GM21576 (cell line): ENCODE data around the gene SFTA2.

Source experiments
- ATAC-seq: cut with Tn5 transposase; IDR thresholded peaks from one replicate; pipeline ENCODE4 v1.9.1; 2021; ENCODE audit warnings: mild to moderate bottlenecking, moderate library complexity; ENCODE audit not compliant: unreplicated experiment

SFTA2 gene

DNA sequence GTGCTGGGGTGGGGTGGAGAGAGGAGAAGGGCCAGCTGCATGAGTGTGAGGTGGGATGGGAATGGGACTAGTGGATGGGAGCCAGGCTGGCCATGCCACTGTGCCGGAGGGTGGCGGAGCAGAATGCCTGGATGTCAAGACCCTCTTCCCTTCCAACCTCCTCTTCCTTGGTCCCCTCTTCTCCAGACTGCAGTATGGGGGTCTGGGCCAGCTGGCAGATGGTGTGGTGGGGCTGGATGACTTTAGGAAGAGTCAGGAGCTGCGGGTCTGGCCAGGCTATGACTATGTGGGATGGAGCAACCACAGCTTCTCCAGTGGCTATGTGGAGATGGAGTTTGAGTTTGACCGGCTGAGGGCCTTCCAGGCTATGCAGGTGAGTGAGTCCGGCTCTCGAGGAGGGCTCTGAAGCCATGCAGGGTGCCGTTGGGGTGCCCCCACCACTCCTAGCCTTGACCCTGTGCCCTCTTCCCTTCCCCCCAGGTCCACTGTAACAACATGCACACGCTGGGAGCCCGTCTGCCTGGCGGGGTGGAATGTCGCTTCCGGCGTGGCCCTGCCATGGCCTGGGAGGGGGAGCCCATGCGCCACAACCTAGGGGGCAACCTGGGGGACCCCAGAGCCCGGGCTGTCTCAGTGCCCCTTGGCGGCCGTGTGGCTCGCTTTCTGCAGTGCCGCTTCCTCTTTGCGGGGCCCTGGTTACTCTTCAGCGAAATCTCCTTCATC is 40.0 kb downstream of the SFTA2 start:
- ATAC-seq: no peak

DNA sequence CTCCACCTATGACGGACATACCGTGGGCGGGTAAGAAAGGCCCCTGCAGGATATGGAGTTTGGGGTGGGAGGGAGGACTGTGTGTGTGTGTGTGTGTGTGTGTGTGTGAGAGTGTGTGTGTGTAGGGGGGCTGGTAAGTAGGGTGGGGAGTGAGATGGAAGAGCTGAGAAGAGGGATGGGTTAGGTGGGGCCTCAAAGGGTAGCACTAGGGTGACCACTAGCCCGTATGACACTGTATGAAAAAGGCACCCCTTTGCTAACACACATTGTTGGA is 40.6 kb downstream of the SFTA2 start:
- ATAC-seq: no peak

DNA sequence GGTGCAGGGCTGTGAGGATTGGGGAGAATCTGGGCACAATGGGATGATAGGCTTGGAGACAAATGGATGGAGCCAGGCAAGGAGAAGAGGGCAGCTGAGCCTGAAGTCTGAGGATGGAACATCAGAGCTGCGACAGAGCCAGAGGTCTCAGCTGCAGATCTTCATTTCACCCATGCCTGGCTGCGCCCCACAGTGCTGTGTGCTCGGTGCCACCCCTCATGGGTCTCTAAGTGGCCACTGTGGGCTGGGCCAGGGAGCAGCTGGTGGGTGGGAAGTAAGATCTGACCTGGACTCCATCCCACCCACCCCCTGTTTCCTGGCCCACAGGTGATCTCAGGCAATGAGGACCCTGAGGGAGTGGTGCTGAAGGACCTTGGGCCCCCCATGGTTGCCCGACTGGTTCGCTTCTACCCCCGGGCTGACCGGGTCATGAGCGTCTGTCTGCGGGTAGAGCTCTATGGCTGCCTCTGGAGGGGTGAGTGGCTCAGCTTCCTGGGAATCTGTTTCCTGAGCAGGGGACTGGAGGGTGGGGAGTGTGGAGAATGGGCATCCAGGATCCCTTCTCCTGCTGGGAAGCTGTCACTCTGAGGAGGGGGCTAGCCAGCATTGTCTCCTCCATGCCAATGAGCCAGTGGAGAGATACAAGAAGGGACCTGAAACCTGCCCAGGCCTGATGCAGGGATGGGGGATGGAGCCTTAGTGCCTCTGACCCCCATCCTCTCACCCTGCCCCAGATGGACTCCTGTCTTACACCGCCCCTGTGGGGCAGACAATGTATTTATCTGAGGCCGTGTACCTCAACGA is 41.1 kb downstream of the SFTA2 start:
- no peak for ATAC-seq

DNA sequence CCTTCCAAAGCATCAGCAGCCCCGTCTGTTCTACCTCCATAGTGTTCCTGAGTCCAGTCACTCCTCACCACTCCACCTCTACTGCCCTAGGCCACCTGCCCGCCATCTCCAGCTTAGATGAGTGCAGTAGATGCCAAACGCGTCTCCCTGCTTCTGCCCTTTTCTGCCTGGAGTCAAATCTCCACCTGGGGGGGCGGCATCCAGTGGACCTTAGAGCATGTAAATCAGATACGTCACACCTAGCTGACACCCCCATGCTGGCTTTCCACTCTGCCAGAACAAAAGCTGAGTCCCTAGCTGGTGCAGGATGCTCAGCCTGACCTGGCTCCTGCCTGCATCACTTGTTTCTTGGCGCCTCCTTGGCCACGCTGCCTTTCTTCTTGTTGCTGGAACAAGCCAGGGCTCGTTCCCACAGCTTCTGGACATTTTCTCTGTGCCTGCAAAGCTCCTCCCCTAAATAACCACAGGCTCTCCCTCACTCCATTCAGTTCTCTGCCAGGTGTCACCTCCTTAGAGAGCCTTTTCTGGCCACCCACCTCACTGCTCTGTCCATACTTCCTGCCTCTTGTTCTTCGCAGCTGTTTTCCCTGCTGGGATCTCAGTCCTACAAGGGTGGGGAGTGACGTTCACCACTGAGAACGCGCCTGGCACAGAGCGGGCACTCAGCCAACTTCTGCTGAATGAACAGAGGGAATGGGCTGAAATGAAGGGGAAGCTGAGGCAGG is 41.9 kb downstream of the SFTA2 start:
- ATAC-seq: no peak

DNA sequence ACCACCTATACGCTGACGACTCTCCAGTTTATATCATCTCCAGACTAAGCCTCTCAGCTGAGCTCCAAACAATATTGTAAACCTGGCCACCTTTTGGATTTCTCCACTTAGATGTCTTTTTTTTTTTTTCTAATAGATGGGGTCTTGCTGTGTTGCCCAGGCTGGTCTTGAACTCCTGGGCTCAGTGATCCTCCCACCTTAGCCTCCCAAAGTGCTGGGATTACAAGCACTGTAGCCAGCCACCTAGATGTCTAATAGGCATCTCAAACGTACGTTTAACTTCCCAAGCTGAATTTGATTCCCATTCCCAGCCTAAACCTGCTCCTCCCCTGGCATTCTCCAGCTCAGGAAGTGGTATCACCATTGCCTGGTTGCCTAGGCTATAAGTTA is 42.5 kb downstream of the SFTA2 start:
- ATAC-seq: no peak

DNA sequence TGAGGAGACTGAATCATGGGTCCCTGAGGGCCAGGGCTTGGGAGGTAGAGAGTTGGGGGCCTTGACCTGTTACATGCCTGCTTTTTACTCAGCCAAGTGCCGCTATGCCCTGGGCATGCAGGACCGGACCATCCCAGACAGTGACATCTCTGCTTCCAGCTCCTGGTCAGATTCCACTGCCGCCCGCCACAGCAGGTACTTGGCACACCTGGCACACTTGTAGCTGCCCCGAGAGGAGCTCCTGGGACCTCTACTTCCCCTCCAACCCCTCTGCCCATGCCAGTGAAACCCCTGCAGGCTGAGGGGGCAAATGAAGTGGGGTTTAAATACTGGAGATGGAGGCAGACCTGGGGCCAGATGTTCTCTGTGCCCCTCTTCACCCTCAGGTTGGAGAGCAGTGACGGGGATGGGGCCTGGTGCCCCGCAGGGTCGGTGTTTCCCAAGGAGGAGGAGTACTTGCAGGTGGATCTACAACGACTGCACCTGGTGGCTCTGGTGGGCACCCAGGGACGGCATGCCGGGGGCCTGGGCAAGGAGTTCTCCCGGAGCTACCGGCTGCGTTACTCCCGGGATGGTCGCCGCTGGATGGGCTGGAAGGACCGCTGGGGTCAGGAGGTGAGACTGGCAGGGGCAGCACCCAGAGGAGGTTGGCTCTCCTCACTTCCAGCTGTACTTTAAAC is 43.0 kb downstream of the SFTA2 start:
- no peak for ATAC-seq

DNA sequence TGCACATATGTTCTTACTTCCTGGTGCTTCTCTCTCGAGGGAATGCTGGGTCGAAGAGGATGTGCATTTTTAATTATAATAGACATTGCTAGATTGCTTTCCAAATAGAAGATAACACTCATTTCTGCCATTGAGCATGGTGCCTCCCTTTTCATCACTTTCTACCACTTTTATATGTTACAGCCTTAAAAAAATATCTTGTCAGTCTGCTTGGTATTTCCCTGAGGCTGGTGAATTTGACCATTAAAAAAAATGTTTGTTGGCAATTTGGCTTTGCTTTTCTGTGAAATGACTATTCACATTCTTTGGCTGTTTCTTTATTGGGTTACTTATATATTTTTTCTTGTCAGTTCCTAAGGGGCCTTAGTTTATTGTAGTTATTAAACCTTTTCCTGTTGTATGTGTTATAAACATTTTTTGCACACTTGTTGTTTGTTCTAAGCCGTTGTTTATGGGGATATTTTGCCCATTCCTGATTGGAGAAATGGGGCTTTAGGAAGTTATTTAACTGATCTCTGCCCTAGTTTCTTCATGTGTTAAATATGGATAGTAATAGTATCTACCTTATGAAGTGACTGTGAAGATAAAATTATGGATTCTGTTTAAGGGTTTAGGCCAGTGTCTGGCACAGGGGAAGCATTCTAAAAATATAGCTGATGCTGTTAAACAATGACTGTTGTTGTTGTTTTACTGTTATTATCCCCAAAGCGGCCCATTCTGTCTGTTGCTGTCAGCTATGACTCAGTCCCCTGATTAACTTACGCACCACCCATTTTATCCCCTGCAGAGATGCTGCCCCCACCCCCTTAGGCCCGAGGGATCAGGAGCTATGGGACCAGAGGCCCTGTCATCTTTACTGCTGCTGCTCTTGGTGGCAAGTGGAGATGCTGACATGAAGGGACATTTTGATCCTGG is 43.8 kb downstream of the SFTA2 start:
- ATAC-seq: no peak

DNA sequence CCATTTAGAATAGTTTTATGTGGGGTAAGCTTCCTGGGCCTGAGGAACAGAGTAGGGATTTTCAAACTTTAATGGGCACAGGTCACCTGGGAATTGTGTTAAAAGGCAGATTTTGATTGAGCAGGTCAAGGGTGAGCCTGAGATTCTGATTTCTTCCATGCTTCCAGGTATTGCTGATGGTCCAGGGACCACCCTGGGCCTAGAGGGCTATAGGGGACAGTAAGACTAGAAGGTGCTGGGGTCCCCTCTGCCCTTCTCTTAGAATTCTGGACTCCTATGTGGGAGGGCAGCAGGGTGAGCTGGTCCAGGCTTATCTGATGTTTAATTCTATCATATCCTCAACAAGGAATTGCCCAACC is 45.1 kb downstream of the SFTA2 start:
- ATAC-seq: no peak

DNA sequence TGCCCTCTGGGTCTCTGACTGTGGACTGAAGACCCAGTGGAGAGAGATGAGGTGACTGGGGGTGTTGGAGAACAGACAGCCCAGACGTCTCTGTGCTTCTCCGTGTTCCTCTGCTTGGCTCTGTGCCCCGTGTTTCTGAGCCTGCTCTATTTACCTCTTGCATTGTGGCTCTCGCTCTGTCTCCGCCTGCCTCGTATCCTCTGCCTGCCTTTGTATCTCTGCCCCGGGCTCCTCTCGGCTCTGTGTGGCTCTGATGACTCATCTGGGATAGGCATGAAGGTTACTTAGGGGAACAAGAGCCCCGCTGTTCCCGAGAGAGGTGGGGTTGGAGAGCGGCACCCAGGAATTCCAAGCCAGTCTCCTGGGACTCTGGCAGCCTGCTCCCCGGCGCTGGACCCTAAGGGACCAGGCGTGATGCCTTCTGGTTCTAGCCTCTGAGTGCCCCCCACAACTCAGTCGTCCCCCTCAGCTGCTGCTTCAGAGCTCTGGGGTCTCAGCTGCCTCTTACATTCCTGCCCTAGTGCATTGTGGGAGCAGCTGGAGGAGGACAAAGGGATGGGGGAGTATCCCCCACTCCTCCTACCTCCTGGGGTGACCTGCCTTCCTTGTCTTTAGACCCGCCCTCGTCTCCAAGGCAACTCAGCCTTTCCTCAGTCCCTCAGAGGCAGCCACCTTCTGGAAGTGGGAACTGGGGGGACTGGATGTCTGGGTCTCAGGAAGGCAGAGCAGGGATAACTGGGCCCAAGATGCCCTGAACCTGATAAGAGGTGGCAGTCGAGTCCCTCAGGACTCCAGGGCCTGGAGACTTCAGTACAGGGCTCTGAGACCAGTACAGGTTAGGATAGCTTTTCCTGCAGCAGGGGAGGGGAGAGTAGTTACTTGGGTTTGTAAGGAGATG is 45.7 kb downstream of the SFTA2 start:
- no peak for ATAC-seq

DNA sequence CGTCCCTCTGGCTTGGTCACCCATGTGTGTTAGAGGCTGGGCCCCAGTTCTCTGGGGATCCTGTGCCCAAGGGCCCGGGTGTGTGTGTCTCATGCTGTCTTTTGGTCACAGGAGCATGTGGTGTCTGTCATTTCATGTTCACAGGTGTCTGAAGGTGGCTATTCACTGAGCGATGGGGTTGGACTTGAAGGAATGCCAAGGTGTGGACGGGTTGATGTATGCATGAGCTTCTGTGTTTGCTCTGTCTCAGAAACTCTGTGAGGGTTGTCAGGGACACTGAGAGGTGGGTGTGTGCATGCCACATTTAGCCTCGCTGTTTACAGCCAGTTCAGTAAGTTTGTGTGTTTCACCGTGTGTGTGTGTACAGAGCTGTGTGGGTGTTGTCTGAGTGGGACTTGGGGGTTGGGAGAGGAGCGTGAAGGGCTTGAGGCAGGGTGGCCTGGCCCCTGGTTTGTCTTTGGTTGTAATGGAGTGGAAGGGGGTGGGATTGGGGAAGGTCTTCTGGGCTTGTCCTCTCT is 46.4 kb downstream of the SFTA2 start:
- ATAC-seq: no peak

DNA sequence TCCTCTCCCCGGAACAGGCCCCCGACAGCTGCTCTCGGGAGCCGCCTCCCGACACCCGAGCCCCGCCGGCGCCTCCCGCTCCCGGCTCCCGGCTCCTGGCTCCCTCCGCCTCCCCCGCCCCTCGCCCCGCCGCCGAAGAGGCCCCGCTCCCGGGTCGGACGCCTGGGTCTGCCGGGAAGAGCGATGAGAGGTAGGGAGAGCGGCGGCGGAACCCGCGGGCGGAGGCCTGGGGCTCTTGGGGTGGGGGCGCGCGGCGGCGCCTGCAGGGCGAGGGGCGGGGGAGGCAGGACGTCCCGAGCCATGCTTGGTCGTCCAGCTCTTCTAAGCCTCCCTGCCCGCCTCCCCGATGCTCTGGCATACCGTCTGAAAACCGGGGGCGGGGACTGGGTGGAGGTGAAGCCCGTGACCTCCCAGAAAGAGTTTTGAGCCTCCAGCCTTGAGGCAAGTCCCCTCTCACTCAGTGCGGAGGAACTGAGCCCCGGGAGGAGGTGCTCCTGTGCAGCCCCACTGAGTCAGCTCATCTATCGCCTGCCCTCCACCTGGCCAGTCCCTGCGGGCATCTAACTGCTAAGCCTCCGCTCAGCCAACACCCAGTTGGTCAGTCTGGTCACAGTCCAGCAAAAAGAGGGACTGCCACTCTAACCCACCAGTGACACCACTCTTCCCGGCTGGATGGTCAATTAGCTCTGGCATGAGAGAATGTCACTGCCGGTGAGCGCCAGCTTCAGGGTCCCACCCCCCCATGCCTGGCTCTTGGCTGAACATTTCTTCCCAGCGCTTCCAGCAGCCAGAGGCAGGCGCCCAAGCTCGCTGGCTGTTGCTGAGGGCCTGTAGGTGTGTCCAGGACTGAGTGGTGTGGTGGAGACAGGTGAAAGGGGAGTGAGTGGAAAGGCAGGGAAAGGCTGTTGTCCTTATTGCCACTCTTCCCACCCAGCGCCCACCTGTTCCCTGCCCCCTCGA is 47.2 kb downstream of the SFTA2 start:
- no peak for ATAC-seq

DNA sequence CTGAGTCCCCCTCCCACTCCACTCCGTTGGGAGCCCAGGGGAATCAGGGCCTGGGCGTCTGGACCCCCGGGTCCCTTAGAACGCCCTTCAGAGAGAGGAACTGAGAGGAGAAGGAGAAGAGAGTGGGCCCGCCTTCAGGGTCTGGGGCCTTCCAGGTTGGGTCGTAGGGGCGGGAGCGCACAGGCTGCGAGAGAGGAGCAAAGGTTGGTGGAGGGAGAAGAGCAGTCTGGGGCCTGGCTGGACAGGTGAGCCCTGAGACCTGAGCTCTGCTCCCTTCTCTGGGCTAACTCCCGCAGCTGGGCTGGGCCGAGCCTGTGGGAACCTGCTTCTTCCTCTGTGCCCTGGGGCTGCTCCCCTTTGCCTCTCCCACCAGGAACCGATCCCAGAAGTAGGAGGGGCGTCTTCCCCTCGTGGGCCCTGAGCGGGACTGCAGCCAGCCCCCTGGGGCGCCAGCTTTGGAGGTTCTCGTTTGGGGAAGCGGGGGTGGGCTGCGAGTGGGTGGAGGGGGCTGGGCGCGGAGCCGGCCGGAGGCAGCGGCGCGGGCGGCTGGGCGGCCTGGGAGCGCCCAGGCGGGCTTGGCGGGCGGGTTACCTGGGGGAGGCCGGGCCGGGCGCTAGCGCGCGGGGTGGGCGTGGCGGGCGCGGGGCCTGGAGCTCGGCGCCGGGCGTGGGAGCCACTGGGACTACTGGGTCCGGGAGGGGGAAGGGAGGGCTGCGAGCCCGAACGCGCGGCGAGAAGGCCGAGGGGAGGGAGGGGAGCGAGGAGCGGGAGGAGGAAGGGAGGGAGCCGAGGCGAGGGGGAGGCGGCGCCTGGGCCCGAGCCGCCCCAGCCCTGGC is 48.1 kb downstream of the SFTA2 start, which contains the start of gene DDR1:
Gene DDR1 (plus strand): TSS at position 835 of the 836 bp plus-strand sequence. CDS start 4,211 bp downstream, outside the sequence.
- no peak for ATAC-seq

DNA sequence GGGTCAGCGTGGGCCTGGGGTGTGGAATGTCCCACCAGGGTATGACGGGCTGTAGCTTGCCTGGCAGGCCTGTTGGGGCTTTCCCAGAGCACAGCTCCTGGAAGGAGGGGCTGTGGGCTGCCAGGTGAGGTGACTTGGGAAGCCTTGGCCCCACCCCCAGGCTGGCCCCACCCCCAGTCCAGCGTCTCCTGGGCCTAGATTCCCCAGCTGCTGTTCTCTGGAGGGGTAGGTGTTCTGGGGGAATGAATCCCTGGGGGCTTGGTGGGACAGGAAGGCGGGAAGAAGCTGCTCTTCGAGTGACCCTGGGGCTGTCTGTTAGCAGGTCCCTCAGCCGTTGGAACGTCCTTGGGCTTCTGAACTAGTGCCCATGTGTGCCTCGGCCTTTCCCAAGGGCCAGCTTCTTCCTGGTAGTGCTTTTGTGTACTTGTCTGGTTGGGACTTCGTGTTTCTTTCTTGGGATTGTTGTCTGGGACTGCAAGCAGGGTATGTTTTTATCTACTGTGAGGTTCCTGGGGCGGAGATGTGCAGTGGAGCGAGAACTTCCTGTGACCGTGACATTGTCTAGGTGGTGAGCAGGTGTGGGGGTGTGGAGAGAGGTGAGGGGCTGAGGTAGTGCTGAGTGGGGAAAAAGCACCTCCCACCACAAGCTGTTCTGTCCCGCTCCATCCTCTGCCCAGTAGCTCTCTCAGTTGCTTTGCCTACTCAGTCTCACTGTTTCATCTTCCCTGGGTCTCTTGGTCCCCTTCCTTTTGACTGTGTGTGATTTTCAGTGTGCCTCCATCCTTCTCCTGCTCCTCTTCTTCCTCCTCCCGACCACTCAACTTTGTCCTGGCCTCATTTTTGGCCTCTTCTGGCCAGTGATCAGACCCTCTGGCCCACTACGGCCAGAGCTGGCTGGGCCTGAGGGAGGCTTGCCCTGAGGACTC is 48.9 kb downstream of the SFTA2 start:
- no peak for ATAC-seq

DNA sequence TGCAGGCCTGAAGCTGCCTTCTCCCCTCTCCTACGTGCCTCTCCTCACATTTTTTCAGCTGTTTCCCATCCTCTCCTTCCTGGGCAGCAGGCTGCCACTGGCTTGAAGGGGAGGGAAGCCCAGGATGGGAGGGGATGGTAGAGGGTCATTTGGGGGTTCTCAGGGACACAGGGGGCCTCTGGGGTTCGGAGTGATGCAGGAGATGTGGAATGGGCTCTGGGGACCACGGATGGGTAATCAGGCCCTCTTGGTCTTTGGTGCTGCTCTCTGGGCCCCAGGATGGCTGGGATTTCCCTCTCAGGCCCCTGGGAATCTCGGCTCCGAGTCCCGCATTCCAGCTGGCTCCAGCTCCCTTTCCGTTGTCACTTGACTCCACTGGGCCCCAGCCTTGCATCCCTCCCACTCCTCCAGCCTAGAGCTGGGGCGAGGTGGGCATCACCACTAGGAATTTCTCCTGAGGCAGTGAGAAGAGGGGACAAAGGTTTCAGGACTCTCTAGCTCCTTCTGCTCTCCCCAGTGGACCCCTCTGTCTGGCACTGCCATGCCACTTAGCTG is 49.7 kb downstream of the SFTA2 start:
- no peak for ATAC-seq

DNA sequence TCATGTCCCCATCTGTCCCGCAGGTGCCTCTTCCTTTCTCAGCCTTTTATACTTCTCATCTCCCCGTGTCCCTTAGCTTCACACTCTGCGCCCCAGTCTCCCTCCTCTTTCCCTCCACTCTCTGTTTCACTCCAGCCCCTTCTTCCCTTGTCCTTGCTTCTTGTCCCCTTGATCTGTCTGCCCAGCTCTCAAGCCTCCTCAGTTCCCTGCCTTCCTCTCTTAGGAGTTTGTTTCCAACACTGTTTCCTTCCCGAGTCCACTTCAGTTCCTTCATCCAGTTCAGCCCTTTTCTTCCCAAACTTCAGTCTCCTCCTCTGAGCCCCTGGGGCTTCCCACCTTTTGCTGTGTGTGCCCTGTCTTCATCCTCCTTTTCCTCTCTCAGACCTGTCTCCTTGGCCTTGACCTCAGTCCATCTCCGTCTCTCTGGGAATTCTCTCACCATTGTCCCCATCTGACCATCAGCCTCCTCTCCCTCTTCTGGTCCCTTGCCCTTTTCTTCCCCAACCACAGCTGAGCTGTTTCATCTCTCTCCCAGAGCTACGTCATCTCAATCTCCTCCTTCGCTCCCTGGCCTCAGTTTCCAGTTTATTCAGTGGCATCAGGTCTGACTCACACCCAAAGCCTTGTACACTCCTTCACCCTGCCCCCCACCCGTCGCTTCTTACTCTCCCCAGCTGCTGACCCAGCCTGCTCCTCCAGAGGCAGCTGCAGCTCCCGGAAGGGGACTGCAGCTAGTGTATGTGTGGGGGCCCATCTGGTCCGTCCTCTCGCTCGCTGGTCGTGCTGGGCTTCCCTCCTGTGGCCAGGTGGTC is 50.4 kb downstream of the SFTA2 start:
- ATAC-seq: no peak
